ENCODE measurements around the gene GRIN3A.

The GRIN3A gene

DNA sequence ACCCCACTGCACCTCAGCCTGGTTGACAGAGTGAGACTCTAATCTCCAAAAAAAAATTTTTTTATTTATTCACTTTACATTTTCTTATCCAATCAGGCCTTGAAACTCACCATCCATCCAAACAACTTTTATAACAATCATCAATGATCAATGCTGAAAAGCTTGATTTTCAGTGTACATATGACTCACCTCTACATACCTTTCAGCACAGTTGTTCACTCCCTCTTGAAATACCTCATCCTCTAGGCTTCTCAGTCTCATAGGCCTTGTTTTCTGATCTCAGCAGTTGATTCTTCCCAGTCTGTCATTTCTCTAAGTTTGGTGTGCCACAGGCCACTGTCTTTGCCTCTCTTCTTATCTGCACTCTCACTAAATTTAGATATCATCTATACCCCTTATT is 36.2 kb downstream of the GRIN3A start:
- DNase-seq, result no peak

DNA sequence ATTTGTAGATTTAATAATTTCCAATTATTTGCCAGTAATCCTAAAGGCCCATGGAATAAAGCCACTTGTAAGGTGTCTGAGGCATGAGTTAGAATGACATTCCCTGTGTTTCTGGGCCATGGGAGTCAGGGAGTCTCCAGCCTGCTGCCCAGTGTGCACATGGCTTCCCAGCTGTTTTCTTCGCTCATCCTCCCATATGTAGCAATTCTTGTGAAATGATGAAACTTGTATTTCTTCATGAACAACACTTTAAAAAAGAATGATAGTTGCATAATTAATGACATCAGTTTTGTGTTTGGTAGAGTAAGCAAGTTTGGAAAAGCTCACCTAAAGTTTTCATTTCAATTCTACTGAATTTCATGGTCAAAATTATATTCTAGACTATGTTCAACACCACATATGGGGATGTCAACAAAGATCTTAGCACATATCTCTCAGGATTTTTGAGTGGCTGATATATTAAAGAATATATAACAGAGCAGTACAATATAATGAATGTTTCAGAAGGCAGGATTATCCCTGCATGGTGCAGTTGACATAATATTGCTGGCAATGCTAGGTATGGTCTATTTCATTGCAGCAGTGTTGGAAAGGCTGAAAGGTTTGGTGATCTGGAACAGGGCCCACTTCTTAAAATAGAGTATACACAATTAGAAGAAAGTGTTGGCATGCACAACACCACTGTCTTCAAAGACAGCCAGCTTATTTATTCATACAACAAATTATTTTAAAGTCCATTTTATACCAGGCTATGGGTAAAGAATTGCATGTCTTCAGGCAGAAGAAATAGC is 44.7 kb downstream of the GRIN3A start:
- DNase-seq, result no peak

DNA sequence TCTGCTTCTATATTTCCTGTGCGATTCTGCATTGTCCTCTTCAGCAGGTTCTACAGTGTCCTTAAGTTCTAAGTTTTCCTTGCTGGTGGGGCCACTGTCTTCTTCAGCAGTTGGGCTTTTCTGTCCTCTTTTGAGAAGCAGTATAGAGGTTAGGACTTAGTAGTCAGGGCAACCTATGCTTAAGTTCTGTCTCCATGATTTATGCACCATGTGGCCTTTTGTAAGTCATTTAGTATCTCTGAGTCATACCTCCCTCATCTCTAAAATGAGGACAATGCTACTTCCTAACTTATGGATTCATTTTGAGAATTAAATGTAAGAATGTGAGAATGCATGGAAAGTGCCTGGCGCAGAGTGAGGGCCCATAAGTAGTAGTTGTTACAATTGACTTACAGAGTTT is 46.8 kb downstream of the GRIN3A start:
- no peak for DNase-seq

DNA sequence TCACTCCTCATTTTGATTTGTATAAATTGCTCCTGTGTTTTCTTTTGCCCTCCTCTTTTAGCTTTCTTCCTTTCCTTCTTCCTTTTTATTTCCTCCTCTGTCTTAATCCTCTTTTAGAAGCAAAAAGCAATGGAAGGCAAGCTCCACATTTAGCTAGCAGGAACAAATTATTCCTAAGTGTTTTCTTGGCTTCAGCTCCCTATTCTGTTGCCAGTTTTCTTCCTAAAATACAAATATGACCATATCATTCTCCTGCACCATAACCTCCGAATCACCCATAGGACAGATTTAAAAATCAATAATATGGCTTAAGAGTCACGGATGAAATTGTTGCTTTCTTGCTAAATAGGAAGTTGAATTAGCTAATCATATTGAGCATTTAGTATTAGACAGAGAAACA is 49.4 kb downstream of the GRIN3A start:
- no peak for DNase-seq

GRCh38 chr9:101684665-101685064 is 53.8 kb downstream of the GRIN3A start:
- DNase-seq, result no peak

DNA sequence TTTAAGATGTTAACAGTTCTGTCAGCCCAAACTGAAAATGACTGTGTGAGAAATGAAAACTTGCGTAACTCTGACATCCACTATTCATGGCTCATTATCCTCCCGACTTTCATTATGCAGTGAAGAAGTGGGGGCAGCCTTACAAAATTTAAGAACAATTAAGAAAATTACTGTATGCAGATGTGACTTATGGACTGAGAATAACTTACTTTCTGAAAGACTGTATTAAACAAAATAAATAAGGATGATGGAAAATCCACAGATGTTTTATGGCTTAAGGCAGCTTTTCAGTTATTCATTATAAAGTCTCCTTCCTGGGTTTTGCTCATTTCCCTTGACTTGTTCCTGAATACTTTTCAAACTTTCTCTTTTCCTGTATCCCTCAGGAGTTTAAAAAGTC is 55.2 kb downstream of the GRIN3A start:
- DNase-seq, result no peak

DNA sequence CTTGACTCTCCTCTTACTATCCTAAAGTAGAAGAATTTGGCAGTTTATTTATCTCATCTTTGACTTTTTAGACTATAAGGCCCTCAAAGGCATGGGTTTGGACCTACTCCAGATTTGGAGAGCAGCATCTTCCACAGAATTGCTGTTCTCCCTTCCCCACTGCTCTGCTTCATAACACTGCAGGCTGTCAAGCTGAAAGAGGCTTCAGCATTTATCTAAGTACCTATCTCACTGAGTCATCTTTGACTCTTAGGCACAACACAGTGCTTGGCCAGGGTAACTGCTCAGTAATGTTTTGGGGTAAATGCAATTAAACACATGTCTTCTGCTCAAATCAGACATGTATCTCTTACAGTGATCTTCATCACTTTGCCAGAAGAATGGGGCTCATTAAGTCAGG is 60.6 kb downstream of the GRIN3A start:
- DNase-seq, result no peak

DNA sequence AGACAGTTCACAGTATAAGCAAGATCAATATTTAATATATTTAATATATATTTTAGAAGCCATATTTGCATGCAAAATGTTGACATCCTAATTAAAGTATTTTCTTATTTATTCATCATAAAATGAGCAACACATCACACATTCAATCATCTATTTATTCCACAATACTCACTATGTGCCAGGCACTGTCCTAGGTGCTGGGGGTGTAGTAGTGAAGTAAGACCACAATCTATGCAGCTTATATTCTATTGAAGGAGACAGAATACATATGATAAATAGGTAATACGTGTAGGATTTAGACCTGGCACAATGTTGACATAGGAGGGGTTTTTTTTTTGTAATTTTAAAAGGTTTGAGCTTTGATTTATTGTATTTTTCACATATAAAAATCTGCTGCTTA is 63.1 kb downstream of the GRIN3A start:
- no peak for DNase-seq

GRCh38 chr9:101674165-101674564 is 64.3 kb downstream of the GRIN3A start:
- DNase-seq, result no peak

DNA sequence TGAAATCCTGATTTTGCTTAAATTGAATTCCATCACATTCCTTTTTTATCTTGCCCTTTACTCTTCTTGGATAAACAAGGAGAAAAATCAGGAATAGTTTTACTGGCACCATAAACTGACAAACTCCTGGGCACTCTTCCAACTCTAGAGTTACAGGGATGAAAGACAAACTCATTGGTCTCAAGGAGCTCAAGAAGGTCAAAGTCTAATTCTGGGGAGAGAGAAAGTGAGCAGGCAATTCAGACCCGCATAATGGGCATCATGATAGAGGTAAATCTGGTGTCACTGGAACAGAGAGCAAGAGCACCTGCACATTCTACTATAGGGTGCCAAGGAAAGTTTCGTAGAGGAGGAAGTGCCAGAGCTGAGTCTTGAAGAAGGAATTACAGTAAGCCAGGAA is 64.8 kb downstream of the GRIN3A start:
- DNase-seq, result no peak

GRCh38 chr9:101671567-101671966 is 66.9 kb downstream of the GRIN3A start:
- DNase-seq, result no peak

GRCh38 chr9:101668421-101668820 is 70.0 kb downstream of the GRIN3A start:
- DNase-seq, result no peak

DNA sequence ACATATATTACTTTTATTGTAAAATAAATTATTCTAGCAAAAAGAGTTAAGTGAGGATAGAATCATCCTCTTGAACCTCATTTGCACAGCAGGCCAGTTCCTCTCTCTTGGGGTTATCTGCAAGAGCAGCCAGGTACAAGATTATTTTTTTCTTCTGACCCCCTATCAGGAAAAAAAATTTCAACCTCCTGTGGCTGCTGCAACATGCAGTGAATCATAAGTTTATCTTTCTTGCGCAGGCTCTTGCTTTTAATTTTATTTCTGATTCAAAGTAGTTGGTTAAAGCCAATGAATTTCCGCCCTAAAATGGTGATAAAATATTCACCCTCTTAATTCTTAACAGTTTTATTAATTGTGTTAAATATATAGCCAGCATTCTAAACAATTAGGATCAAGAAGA is 74.0 kb downstream of the GRIN3A start:
- no peak for DNase-seq

GRCh38 chr9:101652601-101653175 is 85.8 kb downstream of the GRIN3A start:
- DNase-seq, result no peak

DNA sequence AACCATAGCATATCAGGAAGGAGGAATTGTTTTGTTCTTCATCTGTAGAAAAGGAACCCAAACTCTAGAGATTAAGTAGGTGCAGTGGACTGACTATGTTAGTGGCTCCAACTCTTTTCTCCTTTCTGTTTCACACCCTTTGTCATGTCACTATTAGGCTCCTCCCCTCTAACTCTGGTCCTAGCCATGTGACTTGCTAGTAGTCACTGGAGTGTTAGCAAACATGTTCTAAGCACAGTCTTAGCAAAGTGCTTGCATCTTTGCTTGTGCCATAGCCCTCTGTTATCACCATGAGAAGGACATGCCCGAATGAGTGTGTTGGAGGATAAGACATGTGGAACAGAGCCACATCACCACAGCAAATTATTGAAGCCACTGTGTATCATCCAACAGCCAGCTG is 88.3 kb downstream of the GRIN3A start:
- no peak for DNase-seq

DNA sequence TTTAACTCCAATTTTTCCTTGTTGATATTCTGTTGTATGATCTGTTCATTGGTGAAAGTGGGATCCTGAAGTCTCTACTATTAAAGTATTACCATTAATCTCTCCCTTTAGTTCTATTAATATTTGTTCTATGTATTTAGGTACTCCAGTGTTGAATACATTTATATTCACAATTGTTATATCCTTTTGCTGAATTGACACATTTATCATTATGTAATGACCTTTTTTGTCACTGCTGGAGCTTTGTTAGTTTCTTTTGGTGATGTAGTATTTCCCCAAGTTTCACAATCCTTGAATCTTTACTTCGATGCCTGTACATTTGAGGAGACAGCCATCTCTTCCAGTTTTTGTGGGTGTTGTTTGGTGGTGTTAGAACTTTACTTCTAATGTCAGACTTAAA is 90.0 kb downstream of the GRIN3A start:
- no peak for DNase-seq

DNA sequence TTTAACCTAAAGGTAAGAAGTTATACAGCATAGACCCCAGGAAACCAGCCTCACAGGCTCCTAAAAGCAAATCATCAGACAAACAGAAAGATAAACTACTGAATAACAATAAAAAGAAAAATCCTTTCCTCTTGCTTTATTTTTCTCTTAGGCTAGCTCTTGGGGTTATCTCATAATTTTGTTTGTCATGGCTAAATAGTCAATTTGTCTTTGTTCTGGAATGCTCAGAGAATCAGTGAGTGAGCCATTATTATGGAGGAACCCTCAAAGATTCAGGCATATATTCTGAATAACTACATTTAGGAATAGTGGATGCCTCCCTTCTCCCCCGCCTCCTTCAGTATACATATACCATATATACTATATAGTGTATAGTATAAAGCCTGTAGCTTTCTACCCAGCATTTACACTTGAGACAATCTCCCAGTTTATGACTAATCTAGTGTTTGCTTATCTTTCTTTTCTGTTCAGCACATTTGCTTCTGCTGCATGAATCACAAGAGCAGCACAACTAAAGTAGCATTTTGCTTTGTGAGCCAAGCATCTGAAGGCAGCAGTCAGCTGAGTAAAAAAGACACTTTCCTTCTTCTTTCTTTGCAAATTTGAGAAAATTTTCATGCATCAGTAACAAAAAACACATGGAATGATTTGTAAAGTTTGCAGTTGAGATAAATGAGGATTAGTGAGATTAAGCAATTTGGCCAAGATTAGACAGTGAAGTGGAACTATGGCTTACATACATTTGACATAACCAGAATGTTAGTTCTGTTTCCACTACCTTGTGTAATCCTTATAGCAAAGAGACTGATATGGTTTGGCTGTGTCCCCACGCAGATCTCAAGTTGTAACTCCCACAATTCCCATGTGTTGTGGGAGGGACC is 98.4 kb downstream of the GRIN3A start:
- DNase-seq, result no peak

DNA sequence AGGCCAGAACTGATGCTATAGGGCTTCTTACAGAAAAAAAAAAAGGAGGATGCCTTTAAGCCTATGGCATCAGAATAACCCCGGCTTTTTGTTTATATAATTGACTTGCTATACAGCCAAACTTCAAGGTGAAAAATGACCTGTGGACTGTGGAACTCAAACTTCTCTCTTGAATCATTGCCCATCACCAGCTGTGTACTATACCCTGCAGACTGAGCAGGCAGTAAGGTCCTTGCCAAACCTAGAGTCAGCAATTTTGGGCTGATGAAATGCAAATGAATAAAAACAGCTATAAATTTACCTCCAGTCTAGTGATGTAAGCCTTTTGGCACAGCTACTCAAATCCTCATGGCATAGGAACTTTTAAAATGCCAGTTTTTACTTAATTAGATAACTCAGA is 99.1 kb downstream of the GRIN3A start:
- DNase-seq, result no peak

GRCh38 chr9:101636247-101636646 is 102.2 kb downstream of the GRIN3A start:
- DNase-seq, result no peak

GRCh38 chr9:101635473-101635872 is 103.0 kb downstream of the GRIN3A start:
- no peak for DNase-seq

DNA sequence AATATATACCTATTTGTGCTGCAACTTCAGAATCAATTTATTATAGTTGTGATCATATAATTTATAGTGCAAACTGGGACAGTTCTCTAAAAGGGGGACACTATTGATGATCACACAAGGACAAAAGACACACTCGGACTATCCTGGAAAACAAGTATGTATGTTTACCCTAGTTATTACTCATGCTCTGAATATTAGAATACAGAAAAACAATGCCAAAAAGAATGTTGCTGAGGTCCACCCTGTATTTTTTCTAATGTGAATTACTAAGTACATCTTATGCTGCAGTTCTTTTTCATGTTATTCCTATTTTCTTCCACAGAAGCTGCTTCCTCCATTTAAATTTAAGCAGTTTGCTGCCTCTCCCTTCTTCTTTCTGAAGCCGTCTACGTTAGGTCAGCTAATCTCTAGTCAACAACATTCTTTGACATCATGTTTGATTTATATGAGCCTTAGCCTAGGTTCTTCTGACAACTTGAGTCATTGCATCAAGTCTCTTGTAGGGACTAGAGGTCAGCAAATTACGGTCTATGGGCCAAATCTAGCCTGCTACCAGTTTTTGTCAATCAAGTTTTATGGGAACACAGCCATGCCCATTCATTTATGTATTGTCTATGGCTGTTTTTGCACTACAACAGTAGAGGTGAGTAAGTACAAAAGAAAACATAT is 103.6 kb downstream of the GRIN3A start:
- DNase-seq, result no peak

DNA sequence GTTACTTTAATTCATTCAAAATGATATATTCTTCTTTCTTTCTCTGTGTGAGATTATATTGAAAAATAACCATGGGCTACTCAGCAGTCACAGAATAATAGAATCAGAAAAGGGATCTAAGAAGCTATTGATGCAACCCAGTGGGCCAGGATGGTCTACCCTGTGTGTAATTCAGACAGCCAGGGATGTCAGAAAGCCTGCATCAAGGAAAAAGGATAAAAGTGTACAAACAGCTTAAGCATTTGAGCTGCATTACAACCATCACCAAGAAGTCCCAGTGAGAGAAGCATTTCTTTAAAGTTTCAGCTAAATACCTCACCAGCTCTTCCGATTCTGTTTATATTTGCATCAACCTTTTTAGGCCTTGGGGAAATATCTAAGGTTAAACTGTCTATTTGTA is 105.8 kb downstream of the GRIN3A start:
- no peak for DNase-seq

GRCh38 chr9:101631892-101632291 is 106.6 kb downstream of the GRIN3A start:
- no peak for DNase-seq
